PFSK-1 (cell line): ENCODE measurements around the gene EHF.

Experiments used
- FOXP2 ChIP-seq: optimal IDR thresholded peaks from 2 replicates; pipeline ENCODE3; 2011; ENCODE audit warnings: borderline replicate concordance, control low read depth, inconsistent platforms; ENCODE audit not compliant: insufficient read depth; ENCODE audit errors: extremely low read length, extremely low read depth
- POLR2AphosphoS5 ChIP-seq: IDR thresholded peaks from 2 replicates; pipeline ENCODE4 v1.6.1; 2012; ENCODE audit warnings: low read depth, mild to moderate bottlenecking, control low read depth, low read length, moderate library complexity
- REST ChIP-seq, 2 experiments: IDR thresholded peaks; 2 replicates each; pipeline versions ENCODE4 v1.6.1 to v1.8.0; 2011 to 2012; ENCODE audit warnings: low read depth in 2 of 2, low read length in 2 of 2, control low read depth in 1 of 2, inconsistent platforms in 1 of 2, mild to moderate bottlenecking in 1 of 2, moderate library complexity in 1 of 2; ENCODE audit not compliant: insufficient read depth in 1 of 2
- SIN3A ChIP-seq: IDR thresholded peaks from 2 replicates; pipeline ENCODE4 v1.6.1; 2012; ENCODE audit warnings: mild to moderate bottlenecking, low read length, moderate library complexity, borderline replicate concordance; ENCODE audit not compliant: insufficient read depth
- TAF1 ChIP-seq: IDR thresholded peaks from 2 replicates; pipeline ENCODE4 v1.6.1; 2012; ENCODE audit warnings: low read length, control low read depth, borderline replicate concordance; ENCODE audit not compliant: insufficient read depth

EHF gene

GRCh38 chr11:34604145-34604544 is 16.7 kb upstream of the EHF start:
- TF ChIP-seq FOXP2 (no peak), SIN3A (no peak)

GRCh38 chr11:34604911-34605310 is 16.0 kb upstream of the EHF start:
- no peak for TF ChIP-seq SIN3A
- TF ChIP-seq TAF1: no peak
- TF ChIP-seq POLR2AphosphoS5: no peak
- no peak for TF ChIP-seq FOXP2
- no peak for TF ChIP-seq REST (IDR thresholded peaks at IDR 0.05; ENCODE audit: insufficient read depth in 1 of 2, low read depth in 2 of 2, low read length in 2 of 2)

- TF ChIP-seq TAF1 (no peak), SIN3A (no peak), REST (IDR thresholded peaks at IDR 0.05; ENCODE audit: insufficient read depth in 1 of 2, low read depth in 2 of 2, low read length in 2 of 2) (no peak), POLR2AphosphoS5 (no peak), FOXP2 (no peak)
These were observed 15.2 kb upstream of the EHF start for GRCh38 chr11:34605481-34606325.

- TF ChIP-seq SIN3A: no peak
- no peak for TF ChIP-seq TAF1
- no peak for TF ChIP-seq REST (IDR thresholded peaks at IDR 0.05; ENCODE audit: insufficient read depth in 1 of 2, low read depth in 2 of 2, low read length in 2 of 2)
- TF ChIP-seq POLR2AphosphoS5: no peak
- no peak for TF ChIP-seq FOXP2
These were observed 14.4 kb upstream of the EHF start for GRCh38 chr11:34606326-34607120.

GRCh38 chr11:34609187-34609751 is 11.6 kb upstream of the EHF start:
- no peak for TF ChIP-seq FOXP2
- no peak for TF ChIP-seq TAF1
- TF ChIP-seq SIN3A: no peak

GRCh38 chr11:34609850-34610249 is 11.0 kb upstream of the EHF start:
- TF ChIP-seq TAF1: no peak
- TF ChIP-seq SIN3A: no peak
- no peak for TF ChIP-seq POLR2AphosphoS5
- no peak for TF ChIP-seq REST (IDR thresholded peaks at IDR 0.05; ENCODE audit: insufficient read depth in 1 of 2, low read depth in 2 of 2, low read length in 2 of 2)
- TF ChIP-seq FOXP2: no peak
